ENCODE data around the gene CBX4.
"Not testable (repeated sequence)": the region's sequence is repeated elsewhere in the genome, so short reads cannot be mapped to it uniquely, and the experiment has no call there.

Gene CBX4

DNA sequence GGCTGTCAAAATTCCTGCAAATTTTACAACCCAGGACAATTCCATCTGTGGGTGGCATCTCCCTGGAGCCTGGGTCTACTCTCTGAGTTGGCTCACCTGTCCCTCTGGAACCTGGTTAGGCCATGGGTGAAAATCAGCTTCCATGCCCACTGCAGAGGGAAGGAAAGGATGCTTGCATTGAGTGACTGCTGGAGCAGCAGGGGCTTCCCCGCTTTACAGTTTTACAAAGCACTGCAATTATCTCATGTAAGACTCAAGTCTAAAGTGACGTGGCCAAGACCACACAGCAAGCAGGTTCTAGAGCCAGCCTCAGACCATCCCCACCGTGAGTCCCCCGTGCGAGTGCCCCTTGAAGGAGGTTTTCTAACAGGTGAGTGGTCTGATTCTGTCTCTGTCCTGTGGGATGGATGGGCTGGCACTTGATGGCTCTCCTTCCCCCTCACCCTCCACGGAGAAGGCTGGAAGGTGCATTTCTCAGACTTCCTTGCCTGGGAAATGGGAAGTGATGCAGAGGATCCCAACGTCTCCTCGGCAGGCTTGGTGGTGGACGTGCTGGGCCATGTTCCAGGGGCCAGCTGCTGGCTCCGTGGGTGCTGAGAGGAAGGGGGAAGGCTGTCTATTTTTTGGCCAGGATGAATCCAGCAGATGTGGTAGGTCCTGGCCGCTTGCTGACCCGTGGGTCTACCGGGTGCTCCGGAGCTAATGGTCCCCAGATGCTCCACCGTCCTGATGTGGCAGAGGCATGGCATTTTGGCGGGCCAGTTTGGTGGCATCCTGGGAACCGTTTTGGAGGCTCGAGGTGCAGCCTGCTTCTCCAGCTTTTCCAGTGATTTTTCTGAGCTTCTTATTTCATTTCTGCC is 26.3 kb upstream of the CBX4 start:
- Histone ChIP-seq H3K27me3 (ENCODE audit: low read depth) (no peaks in the 10 kb centered on the region), H3K9me3 (no peaks in the 10 kb centered on the region), H3K4me1 (peaks cover 7% of the 10 kb centered on the region), H3K36me3 (replicated peaks) (no peaks in the 10 kb centered on the region), H3K4me3 (no peak overlapping the region)
- DNase-seq (ENCODE audit: low spot score in 2 of 2) = no peak
- in situ Hi-C loops (cut with MboI; ENCODE audit: low sequenced_read_pairs) = no loop called here

- no peaks in the 10 kb centered on the region for H3K9me3 ChIP-seq
- in situ Hi-C loops (cut with MboI; ENCODE audit: low sequenced_read_pairs) = no loop called here
- H3K4me1 ChIP-seq = peaks cover 7% of the 10 kb centered on the region
- no peak overlapping the region for H3K4me3 ChIP-seq
- no peak for DNase-seq (ENCODE audit: low spot score in 2 of 2)
- H3K27me3 ChIP-seq (ENCODE audit: low read depth) = no peaks in the 10 kb centered on the region
- no peaks in the 10 kb centered on the region for H3K36me3 ChIP-seq (replicated peaks)
Measured at GRCh38 chr17:79864617-79865250, 25.5 kb upstream of the CBX4 start.

DNA sequence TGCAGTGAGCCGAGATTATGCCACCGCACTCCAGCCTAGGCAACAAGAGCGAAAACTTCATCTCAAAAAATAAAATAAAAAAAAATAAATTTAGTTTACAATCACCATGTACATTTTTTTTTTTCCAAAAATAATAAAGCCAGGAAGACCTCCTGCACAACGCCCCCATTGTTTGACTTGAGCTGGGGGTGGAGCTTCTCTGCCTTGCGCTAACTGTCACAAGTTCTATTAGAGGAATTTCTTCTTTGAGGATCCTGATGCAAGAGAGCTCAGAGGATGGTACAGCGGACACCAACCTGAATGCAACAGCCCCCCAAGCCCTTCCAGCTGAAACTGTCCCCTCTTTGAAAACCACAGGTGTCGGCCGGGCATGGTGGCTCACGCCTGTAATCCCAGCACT is 24.9 kb upstream of the CBX4 start:
- Histone ChIP-seq H3K4me1 (peaks cover 2% of the 10 kb centered on the region), H3K4me3 (no peak overlapping the region), H3K27me3 (ENCODE audit: low read depth) (no peaks in the 10 kb centered on the region), H3K9me3 (no peaks in the 10 kb centered on the region), H3K36me3 (replicated peaks) (no peaks in the 10 kb centered on the region)
- in situ Hi-C loops (cut with MboI; ENCODE audit: low sequenced_read_pairs) = no loop called here
- DNase-seq (ENCODE audit: low spot score in 2 of 2) = no peak

DNA sequence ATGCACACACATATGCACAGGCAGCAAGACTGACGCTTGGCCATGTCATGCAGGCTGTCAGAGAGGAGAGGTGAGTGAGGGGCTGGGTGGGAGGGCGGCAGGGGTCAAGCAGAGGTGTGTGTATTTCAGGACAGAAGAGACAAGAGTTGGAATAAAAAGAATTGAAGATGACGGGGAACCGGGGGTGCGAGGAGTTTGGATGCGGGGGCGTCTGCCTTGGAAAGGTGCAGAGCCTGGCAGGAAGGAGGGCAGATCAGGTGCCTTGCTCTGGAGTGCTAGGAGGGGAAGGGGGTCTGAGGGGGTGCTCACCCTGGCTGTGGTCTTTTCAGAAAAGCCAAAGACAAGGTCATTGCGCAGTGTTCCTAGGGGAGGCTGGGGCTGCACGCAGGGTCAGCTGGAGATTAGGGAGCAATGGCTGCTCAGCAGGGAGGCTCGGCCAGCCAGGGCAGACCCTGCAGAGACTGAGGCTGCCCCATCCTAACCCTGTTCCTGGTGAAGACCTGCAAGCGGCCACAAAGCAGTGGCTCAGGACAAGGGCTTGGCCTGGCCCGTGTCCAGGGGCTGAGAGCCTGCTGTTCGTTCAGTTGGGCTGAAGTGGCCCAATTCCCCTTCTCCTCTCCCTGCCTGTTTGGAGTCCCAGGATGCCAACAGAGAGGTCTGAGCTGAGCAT is 23.7 kb upstream of the CBX4 start:
- Histone ChIP-seq H3K4me1 (no peaks in the 10 kb centered on the region), H3K9me3 (no peaks in the 10 kb centered on the region), H3K36me3 (replicated peaks) (no peaks in the 10 kb centered on the region), H3K4me3 (no peak overlapping the region), H3K27me3 (ENCODE audit: low read depth) (no peaks in the 10 kb centered on the region)
- DNase-seq (ENCODE audit: low spot score in 2 of 2) = no peak
- in situ Hi-C loops (cut with MboI; ENCODE audit: low sequenced_read_pairs) = no loop called here

DNA sequence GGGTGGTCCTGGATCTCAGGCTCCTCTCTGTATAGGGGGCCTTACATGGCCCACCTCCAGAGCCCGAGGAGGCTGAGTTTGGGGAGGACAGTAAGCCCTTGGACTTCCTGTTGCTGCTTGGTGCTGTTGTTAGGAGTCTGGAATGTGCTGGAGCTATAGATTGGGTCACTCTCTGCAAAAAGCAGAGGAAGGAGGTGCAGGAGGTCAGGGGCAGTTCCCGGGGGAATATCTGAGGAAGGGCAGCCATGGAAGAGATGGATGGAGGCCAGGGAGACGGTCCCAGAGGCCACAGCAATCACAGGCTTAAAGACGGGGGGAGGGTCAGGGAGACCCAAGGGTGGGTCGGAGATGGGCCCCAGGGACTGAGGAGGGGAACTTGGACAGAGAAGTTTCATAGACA is 23.0 kb upstream of the CBX4 start:
- no peaks in the 10 kb centered on the region for H3K9me3 ChIP-seq
- no peaks in the 10 kb centered on the region for H3K36me3 ChIP-seq (replicated peaks)
- no peak overlapping the region for H3K4me3 ChIP-seq
- H3K27me3 ChIP-seq (ENCODE audit: low read depth) = no peaks in the 10 kb centered on the region
- DNase-seq (ENCODE audit: low spot score in 2 of 2) = no peak
- H3K4me1 ChIP-seq = no peaks in the 10 kb centered on the region
- in situ Hi-C loops (cut with MboI; ENCODE audit: low sequenced_read_pairs) = no loop called here

- Histone ChIP-seq H3K36me3 (replicated peaks) (no peaks in the 10 kb centered on the region), H3K27me3 (ENCODE audit: low read depth) (no peaks in the 10 kb centered on the region), H3K4me3 (no peak overlapping the region), H3K9me3 (no peaks in the 10 kb centered on the region), H3K4me1 (no peaks in the 10 kb centered on the region)
- in situ Hi-C loops (cut with MboI; ENCODE audit: low sequenced_read_pairs) = no loop called here
- no peak for DNase-seq (ENCODE audit: low spot score in 2 of 2)
Measured at GRCh38 chr17:79861413-79862216, 22.4 kb upstream of the CBX4 start.

DNA sequence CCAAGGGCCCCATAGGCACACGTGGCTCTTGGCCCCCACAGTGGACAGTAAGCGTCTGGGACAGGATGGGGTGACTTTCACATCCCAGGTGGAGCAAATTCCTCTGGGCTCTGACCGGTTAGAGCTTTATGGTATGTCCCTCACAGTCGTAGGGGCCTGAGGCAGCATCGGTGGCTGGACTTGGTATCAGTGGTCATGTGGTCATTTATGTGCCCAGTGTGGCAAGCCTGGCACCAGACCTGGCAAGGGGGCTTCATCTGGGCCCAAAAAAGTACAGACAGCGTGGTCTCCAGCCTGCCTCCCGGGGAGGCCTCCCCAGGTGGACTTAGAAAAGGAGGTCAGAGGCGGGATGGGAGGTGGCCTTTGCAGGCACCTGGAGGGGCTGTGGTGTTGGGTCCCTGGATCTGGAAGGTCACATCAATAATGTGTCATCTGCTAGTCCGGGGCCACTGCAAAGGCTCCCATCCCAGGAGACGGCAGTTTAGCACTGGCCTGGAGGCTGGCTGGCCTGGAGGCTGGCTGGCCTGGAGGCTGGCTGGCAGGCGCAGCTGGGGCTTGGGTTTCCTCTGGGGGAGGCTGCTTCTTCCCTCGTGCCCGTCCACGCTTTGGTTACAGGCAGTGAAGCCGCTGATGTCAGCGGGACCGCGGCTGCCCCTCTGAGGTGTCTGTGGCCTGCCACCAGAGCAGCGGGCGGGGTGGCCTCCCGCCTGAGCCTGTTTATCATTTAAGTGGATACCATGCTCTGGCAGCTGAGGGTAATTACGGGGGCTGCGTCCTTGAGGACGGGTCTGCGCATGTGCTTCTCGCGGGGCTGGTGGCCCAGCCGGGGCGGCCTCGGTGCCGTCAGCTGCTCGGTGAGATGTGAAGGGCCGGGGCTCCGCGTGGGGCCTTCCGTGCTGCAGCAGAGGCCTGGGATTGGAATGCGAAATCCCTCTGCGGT is 20.7 kb upstream of the CBX4 start:
- Histone ChIP-seq H3K4me1 (no peaks in the 10 kb centered on the region), H3K36me3 (replicated peaks) (no peaks in the 10 kb centered on the region), H3K9me3 (no peaks in the 10 kb centered on the region), H3K27me3 (ENCODE audit: low read depth) (no peaks in the 10 kb centered on the region), H3K4me3 (no peak overlapping the region)
- DNase-seq (ENCODE audit: low spot score in 2 of 2) = no peak
- in situ Hi-C loops (cut with MboI; ENCODE audit: low sequenced_read_pairs) = no loop called here

DNA sequence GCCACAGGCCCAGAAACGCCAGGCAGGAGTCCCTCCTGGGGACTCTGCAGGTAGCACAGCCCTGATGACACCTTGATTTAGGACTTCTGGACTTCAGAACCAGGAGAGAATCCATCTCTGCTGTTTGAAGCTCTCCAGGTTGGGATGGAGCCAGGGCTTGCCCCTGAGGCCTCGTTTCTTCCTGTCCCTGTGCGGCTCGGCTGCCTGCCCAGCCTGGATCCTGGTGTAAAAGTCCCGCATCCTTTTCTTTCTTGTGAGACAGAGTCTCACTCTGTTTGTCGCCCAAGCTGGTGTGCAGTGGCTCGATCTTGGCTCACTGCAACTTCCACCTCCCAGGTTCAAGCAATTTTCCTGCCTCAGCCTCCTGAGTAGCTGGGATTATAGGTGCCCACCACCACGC is 17.9 kb upstream of the CBX4 start:
- H3K27me3 ChIP-seq (ENCODE audit: low read depth) = no peaks in the 10 kb centered on the region
- in situ Hi-C loops (cut with MboI; ENCODE audit: low sequenced_read_pairs) = no loop called here
- H3K4me3 ChIP-seq = no peak overlapping the region
- no peaks in the 10 kb centered on the region for H3K9me3 ChIP-seq
- H3K4me1 ChIP-seq = peaks cover 4% of the 10 kb centered on the region
- H3K36me3 ChIP-seq (replicated peaks) = no peaks in the 10 kb centered on the region
- no peak for DNase-seq (ENCODE audit: low spot score in 2 of 2)

GRCh38 chr17:79855331-79856124 is 16.3 kb upstream of the CBX4 start:
- no peaks in the 10 kb centered on the region for H3K27me3 ChIP-seq (ENCODE audit: low read depth)
- no peak for DNase-seq (ENCODE audit: low spot score in 2 of 2)
- H3K4me1 ChIP-seq = peaks cover 4% of the 10 kb centered on the region
- H3K4me3 ChIP-seq = no peak overlapping the region
- no peaks in the 10 kb centered on the region for H3K36me3 ChIP-seq (replicated peaks)
- no peaks in the 10 kb centered on the region for H3K9me3 ChIP-seq
- in situ Hi-C loops (cut with MboI; ENCODE audit: low sequenced_read_pairs) = no loop called here

- H3K9me3 ChIP-seq = no peaks in the 10 kb centered on the region
- peaks cover 4% of the 10 kb centered on the region for H3K4me1 ChIP-seq
- in situ Hi-C loops (cut with MboI; ENCODE audit: low sequenced_read_pairs) = no loop called here
- no peak for DNase-seq (ENCODE audit: low spot score in 2 of 2)
- no peaks in the 10 kb centered on the region for H3K36me3 ChIP-seq (replicated peaks)
- H3K27me3 ChIP-seq (ENCODE audit: low read depth) = no peaks in the 10 kb centered on the region
- no peak overlapping the region for H3K4me3 ChIP-seq
Measured at GRCh38 chr17:79854080-79855060, 15.1 kb upstream of the CBX4 start.

DNA sequence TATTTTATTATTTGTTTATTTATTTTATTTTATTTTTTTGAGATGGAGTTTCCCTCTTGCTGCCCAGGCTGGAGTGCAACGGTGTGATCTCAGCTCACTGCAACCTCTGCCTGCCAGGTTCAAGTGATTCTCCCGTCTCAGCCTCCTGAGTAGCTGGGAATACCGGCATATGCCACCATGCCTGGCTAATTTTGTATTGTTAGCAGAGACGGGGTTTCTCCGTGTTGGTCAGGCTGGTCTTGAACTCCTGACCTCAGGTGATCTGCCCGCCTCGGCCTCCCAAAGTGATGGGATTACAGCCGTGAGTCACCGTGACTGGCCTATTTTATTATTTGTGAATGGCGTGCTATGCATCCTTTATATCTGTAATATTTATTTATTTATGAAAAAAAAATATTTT is 13.9 kb upstream of the CBX4 start:
- DNase-seq (ENCODE audit: low spot score in 2 of 2) = not testable (repeated sequence)

More for the DNA sequence above, 13.9 kb upstream of the CBX4 start:
- H3K36me3 ChIP-seq (replicated peaks); H3K4me3 ChIP-seq; H3K9me3 ChIP-seq; H3K27me3 ChIP-seq (ENCODE audit: low read depth); H3K4me1 ChIP-seq; in situ Hi-C loops (cut with MboI; ENCODE audit: low sequenced_read_pairs): not testable (repeated sequence)

Data from HAP-1 (cell line).